ENCODE results near the gene SOX11.

The SOX11 gene

DNA sequence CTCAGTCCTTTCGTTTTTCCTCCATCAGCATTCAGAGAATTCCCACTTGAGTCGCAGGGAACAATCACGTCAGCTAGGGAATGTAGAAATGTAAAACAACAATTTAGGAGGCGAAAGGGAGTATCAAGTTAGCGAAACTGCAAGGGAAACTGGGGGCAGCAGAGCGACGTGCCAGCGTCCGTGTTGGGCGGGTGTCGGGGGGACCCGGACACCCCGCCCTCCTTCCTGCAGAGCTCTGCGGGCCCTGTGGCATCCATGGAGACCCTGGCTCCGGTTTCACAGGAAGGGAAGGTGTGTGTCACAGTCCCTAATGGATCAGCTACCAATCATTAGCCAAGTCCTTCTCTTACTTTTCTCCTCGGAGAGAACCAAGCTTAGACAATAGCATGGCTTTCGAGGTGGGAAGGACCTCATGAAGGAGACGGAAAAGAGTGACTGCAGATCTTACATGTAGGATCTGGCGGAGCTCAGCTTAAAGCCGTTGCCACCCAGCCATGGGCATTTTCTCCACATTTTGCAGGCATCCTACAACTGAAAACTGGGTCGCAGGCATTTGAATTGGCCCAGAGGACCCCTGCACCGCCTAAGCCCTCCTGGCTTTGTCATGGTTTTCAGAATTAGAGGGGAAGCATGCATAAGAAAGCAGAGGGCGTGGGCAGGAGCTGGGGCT, 33.7 kb downstream of the SOX11 start:
- no peak overlapping the region for H2BK5ac ChIP-seq (ENCODE audit: low read length)
- H3K23ac ChIP-seq (ENCODE audit: low read length), result no peak overlapping the region
- peak overlapping the region; percentile 31 for H3K4me2 ChIP-seq (ENCODE audit: low read length)
- no peak overlapping the region for H2AK5ac ChIP-seq (ENCODE audit: low read length)
- no peaks in the 10 kb centered on the region for H3K36me3 ChIP-seq (ENCODE audit: control insufficient read depth, insufficient read depth, low read length)
- H2BK15ac ChIP-seq (replicated peaks; ENCODE audit: low read depth), result no peak overlapping the region
- no peaks in the 10 kb centered on the region for H3K79me1 ChIP-seq (ENCODE audit: low read length)
- peak overlapping the region; percentile 64 for H3K27ac ChIP-seq (ENCODE audit: low read depth, low read length)
- no peaks in the 10 kb centered on the region for H3K79me2 ChIP-seq (ENCODE audit: control insufficient read depth, insufficient read depth, low read length)
- DNase-seq, result peak; percentile 97
- H3K27me3 ChIP-seq (ENCODE audit: insufficient read depth, low read length, poor library complexity), result no peaks in the 10 kb centered on the region
- no peak overlapping the region for H3K4me3 ChIP-seq (ENCODE audit: low read length)
- peak overlapping the region; percentile 46 for H3K18ac ChIP-seq (ENCODE audit: low read length)
- no peak overlapping the region for H4K5ac ChIP-seq (ENCODE audit: low read length)
- peak overlapping the region; percentile 85 for H3K56ac ChIP-seq (ENCODE audit: low read length)
- no peak overlapping the region for H2BK120ac ChIP-seq (ENCODE audit: low read depth, low read length)
- H3K9ac ChIP-seq (ENCODE audit: low read length), result peak overlapping the region; percentile 57
- peaks cover 1% of the 10 kb centered on the region for H3K4me1 ChIP-seq (ENCODE audit: control insufficient read depth, low read depth, low read length)
- H3K4ac ChIP-seq (ENCODE audit: low read depth, low read length), result no peak overlapping the region
- no CpG with 5 or more reads among the region's 23 CpGs for WGBS (ENCODE audit: extremely low coverage, insufficient coverage, low lambda C conversion rate)
- H4K8ac ChIP-seq (ENCODE audit: low read depth, low read length), result no peak overlapping the region

DNA sequence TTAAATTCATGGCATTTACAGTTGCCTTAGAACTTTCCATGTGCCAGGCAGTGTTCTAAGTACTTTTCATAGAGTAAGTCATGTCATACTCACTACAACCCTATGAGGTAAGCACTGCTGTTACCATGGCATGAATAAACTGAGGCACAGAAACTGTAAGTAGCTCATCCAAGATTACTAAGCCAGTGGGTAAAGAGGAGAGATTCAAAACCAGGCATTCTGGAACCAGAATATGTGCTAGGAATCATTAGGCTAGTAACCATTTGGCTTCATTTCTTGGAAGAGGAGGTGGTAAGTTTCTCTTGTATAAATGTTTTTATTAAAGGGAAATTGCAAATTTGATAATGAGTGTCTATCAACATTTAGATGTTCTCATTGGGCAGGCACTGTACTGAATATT, 35.1 kb downstream of the SOX11 start:
- no peaks in the 10 kb centered on the region for H3K27me3 ChIP-seq (ENCODE audit: insufficient read depth, low read length, poor library complexity)
- H3K27ac ChIP-seq (ENCODE audit: low read depth, low read length), result no peak overlapping the region
- no peak overlapping the region for H3K56ac ChIP-seq (ENCODE audit: low read length)
- no peak overlapping the region for H3K23ac ChIP-seq (ENCODE audit: low read length)
- H2BK120ac ChIP-seq (ENCODE audit: low read depth, low read length), result no peak overlapping the region
- no peak overlapping the region for H4K8ac ChIP-seq (ENCODE audit: low read depth, low read length)
- H4K5ac ChIP-seq (ENCODE audit: low read length), result no peak overlapping the region
- no peak overlapping the region for H3K4me2 ChIP-seq (ENCODE audit: low read length)
- H3K9ac ChIP-seq (ENCODE audit: low read length), result no peak overlapping the region
- H3K4me3 ChIP-seq (ENCODE audit: low read length), result no peak overlapping the region
- peaks cover 1% of the 10 kb centered on the region for H3K4me1 ChIP-seq (ENCODE audit: control insufficient read depth, low read depth, low read length)
- H2BK5ac ChIP-seq (ENCODE audit: low read length), result no peak overlapping the region
- H3K79me2 ChIP-seq (ENCODE audit: control insufficient read depth, insufficient read depth, low read length), result no peaks in the 10 kb centered on the region
- no peak for DNase-seq
- no peak overlapping the region for H2AK5ac ChIP-seq (ENCODE audit: low read length)
- no peak overlapping the region for H3K4ac ChIP-seq (ENCODE audit: low read depth, low read length)
- no peak overlapping the region for H3K18ac ChIP-seq (ENCODE audit: low read length)
- no peaks in the 10 kb centered on the region for H3K36me3 ChIP-seq (ENCODE audit: control insufficient read depth, insufficient read depth, low read length)
- no peaks in the 10 kb centered on the region for H3K79me1 ChIP-seq (ENCODE audit: low read length)
- H2BK15ac ChIP-seq (replicated peaks; ENCODE audit: low read depth), result peak overlapping the region; percentile 20

- no peaks in the 10 kb centered on the region for H3K36me3 ChIP-seq (ENCODE audit: control insufficient read depth, insufficient read depth, low read length)
Observed at GRCh38 chr2:5729416-5729815, 37.2 kb downstream of the SOX11 start.

DNA sequence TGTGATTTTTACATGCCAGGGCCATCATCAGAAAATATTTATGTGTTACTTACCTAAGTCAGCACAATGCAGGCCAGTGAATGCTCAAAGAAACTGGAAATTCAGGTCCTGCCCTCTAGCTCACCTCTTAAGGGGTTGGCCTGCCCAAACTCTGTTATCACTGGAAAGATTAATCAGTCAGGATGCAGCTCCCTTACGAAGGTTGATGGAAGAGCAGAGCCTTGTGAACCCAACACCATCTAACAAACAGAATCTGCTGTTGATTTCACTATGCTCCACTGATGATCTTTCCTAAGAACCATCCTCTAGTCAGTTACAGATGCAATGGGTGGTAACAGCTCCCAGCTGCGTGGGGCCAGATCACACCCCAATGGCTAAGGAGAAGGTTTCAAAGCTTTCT, 38.2 kb downstream of the SOX11 start:
- no CpG with 5 or more reads among the region's 2 CpGs for WGBS (ENCODE audit: extremely low coverage, insufficient coverage, low lambda C conversion rate)
- DNase-seq, result peak; percentile 70
- no peak overlapping the region for H3K18ac ChIP-seq (ENCODE audit: low read length)
- no peak overlapping the region for H3K9ac ChIP-seq (ENCODE audit: low read length)
- H2AK5ac ChIP-seq (ENCODE audit: low read length), result no peak overlapping the region
- no peaks in the 10 kb centered on the region for H3K27me3 ChIP-seq (ENCODE audit: insufficient read depth, low read length, poor library complexity)
- H2BK5ac ChIP-seq (ENCODE audit: low read length), result no peak overlapping the region
- no peak overlapping the region for H3K27ac ChIP-seq (ENCODE audit: low read depth, low read length)
- no peak overlapping the region for H3K4me2 ChIP-seq (ENCODE audit: low read length)
- no peaks in the 10 kb centered on the region for H3K36me3 ChIP-seq (ENCODE audit: control insufficient read depth, insufficient read depth, low read length)
- H3K56ac ChIP-seq (ENCODE audit: low read length), result no peak overlapping the region
- H3K4me3 ChIP-seq (ENCODE audit: low read length), result no peak overlapping the region
- no peak overlapping the region for H4K8ac ChIP-seq (ENCODE audit: low read depth, low read length)
- no peak overlapping the region for H3K23ac ChIP-seq (ENCODE audit: low read length)
- H3K4me1 ChIP-seq (ENCODE audit: control insufficient read depth, low read depth, low read length), result peaks cover 1% of the 10 kb centered on the region
- no peaks in the 10 kb centered on the region for H3K79me1 ChIP-seq (ENCODE audit: low read length)
- no peak overlapping the region for H2BK15ac ChIP-seq (replicated peaks; ENCODE audit: low read depth)
- H3K4ac ChIP-seq (ENCODE audit: low read depth, low read length), result no peak overlapping the region
- no peak overlapping the region for H2BK120ac ChIP-seq (ENCODE audit: low read depth, low read length)
- no peaks in the 10 kb centered on the region for H3K79me2 ChIP-seq (ENCODE audit: control insufficient read depth, insufficient read depth, low read length)
- H4K5ac ChIP-seq (ENCODE audit: low read length), result no peak overlapping the region

More at GRCh38 chr2:5729416-5729815, 37.2 kb downstream of the SOX11 start:
- H3K4me2 ChIP-seq (ENCODE audit: low read length), result no peak overlapping the region
- no peak overlapping the region for H3K18ac ChIP-seq (ENCODE audit: low read length)
- H3K4me3 ChIP-seq (ENCODE audit: low read length), result no peak overlapping the region
- H2BK120ac ChIP-seq (ENCODE audit: low read depth, low read length), result no peak overlapping the region
- no peak overlapping the region for H3K56ac ChIP-seq (ENCODE audit: low read length)
- H3K23ac ChIP-seq (ENCODE audit: low read length), result no peak overlapping the region
- H3K79me1 ChIP-seq (ENCODE audit: low read length), result no peaks in the 10 kb centered on the region
- no peak overlapping the region for H3K9ac ChIP-seq (ENCODE audit: low read length)
- H2BK15ac ChIP-seq (replicated peaks; ENCODE audit: low read depth), result no peak overlapping the region
- H4K5ac ChIP-seq (ENCODE audit: low read length), result no peak overlapping the region
- H3K4ac ChIP-seq (ENCODE audit: low read depth, low read length), result no peak overlapping the region
- H3K4me1 ChIP-seq (ENCODE audit: control insufficient read depth, low read depth, low read length), result peaks cover 1% of the 10 kb centered on the region
- no peaks in the 10 kb centered on the region for H3K79me2 ChIP-seq (ENCODE audit: control insufficient read depth, insufficient read depth, low read length)
- WGBS (ENCODE audit: extremely low coverage, insufficient coverage, low lambda C conversion rate), result no CpG with 5 or more reads among the region's 3 CpGs
- no peak overlapping the region for H3K27ac ChIP-seq (ENCODE audit: low read depth, low read length)
- H4K8ac ChIP-seq (ENCODE audit: low read depth, low read length), result no peak overlapping the region
- no peak overlapping the region for H2BK5ac ChIP-seq (ENCODE audit: low read length)
- no peak overlapping the region for H2AK5ac ChIP-seq (ENCODE audit: low read length)
- no peak for DNase-seq
- no peaks in the 10 kb centered on the region for H3K27me3 ChIP-seq (ENCODE audit: insufficient read depth, low read length, poor library complexity)

- Histone ChIP-seq H4K8ac (ENCODE audit: low read depth, low read length) (no peak overlapping the region), H4K5ac (ENCODE audit: low read length) (no peak overlapping the region), H3K27me3 (ENCODE audit: insufficient read depth, low read length, poor library complexity) (no peaks in the 10 kb centered on the region), H2BK120ac (ENCODE audit: low read depth, low read length) (no peak overlapping the region), H3K79me1 (ENCODE audit: low read length) (no peaks in the 10 kb centered on the region), H3K4me3 (ENCODE audit: low read length) (no peak overlapping the region), H3K56ac (ENCODE audit: low read length) (no peak overlapping the region), H2AK5ac (ENCODE audit: low read length) (no peak overlapping the region), H3K27ac (ENCODE audit: low read depth, low read length) (no peak overlapping the region), H2BK15ac (replicated peaks; ENCODE audit: low read depth) (no peak overlapping the region), H3K79me2 (ENCODE audit: control insufficient read depth, insufficient read depth, low read length) (no peaks in the 10 kb centered on the region), H3K4ac (ENCODE audit: low read depth, low read length) (no peak overlapping the region), H3K36me3 (ENCODE audit: control insufficient read depth, insufficient read depth, low read length) (no peaks in the 10 kb centered on the region), H3K23ac (ENCODE audit: low read length) (no peak overlapping the region), H2BK5ac (ENCODE audit: low read length) (no peak overlapping the region), H3K4me2 (ENCODE audit: low read length) (no peak overlapping the region), H3K18ac (ENCODE audit: low read length) (no peak overlapping the region), H3K4me1 (ENCODE audit: control insufficient read depth, low read depth, low read length) (peaks cover 1% of the 10 kb centered on the region), H3K9ac (ENCODE audit: low read length) (no peak overlapping the region)
- DNase-seq, result no peak
- no CpG with 5 or more reads among the region's 15 CpGs for WGBS (ENCODE audit: extremely low coverage, insufficient coverage, low lambda C conversion rate)
Observed at GRCh38 chr2:5734859-5735520, 42.8 kb downstream of the SOX11 start.

DNA sequence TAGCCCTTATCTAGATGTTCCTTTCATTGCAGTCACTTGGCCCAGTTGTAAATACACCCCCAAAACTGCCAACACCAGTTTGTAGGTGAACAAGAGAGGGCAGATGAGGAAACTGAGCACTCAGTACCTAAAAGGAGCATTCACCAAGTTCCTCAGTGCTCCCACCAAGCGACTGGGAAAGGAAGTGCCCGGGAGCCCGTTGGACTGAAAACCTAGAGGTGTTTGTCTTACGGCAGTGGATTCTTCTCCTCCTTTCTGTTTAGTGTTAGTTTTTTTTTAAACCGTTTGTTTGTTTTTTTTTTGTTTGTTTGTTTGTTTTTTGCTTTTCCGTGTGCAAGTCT, 43.3 kb downstream of the SOX11 start:
- no peaks in the 10 kb centered on the region for H3K36me3 ChIP-seq (ENCODE audit: control insufficient read depth, insufficient read depth, low read length)
- no peak overlapping the region for H3K9ac ChIP-seq (ENCODE audit: low read length)
- H3K27ac ChIP-seq (ENCODE audit: low read depth, low read length), result no peak overlapping the region
- no peak overlapping the region for H3K56ac ChIP-seq (ENCODE audit: low read length)
- no peak overlapping the region for H3K4me2 ChIP-seq (ENCODE audit: low read length)
- WGBS (ENCODE audit: extremely low coverage, insufficient coverage, low lambda C conversion rate), result no CpG with 5 or more reads among the region's 6 CpGs
- no peak overlapping the region for H3K4ac ChIP-seq (ENCODE audit: low read depth, low read length)
- H4K5ac ChIP-seq (ENCODE audit: low read length), result no peak overlapping the region
- no peak for DNase-seq
- no peaks in the 10 kb centered on the region for H3K79me2 ChIP-seq (ENCODE audit: control insufficient read depth, insufficient read depth, low read length)
- no peaks in the 10 kb centered on the region for H3K27me3 ChIP-seq (ENCODE audit: insufficient read depth, low read length, poor library complexity)
- H3K23ac ChIP-seq (ENCODE audit: low read length), result no peak overlapping the region
- no peak overlapping the region for H2AK5ac ChIP-seq (ENCODE audit: low read length)
- no peak overlapping the region for H2BK5ac ChIP-seq (ENCODE audit: low read length)
- no peak overlapping the region for H3K18ac ChIP-seq (ENCODE audit: low read length)
- peaks cover under 1% of the 10 kb centered on the region for H3K4me1 ChIP-seq (ENCODE audit: control insufficient read depth, low read depth, low read length)
- H3K4me3 ChIP-seq (ENCODE audit: low read length), result no peak overlapping the region
- no peak overlapping the region for H2BK120ac ChIP-seq (ENCODE audit: low read depth, low read length)
- no peaks in the 10 kb centered on the region for H3K79me1 ChIP-seq (ENCODE audit: low read length)
- H4K8ac ChIP-seq (ENCODE audit: low read depth, low read length), result no peak overlapping the region
- no peak overlapping the region for H2BK15ac ChIP-seq (replicated peaks; ENCODE audit: low read depth)
